Fibroblast of the aortic adventitia (primary cell): ENCODE measurements around the gene AMIGO1. TPM values are rescaled to one million over a fixed set of nuclear protein-coding genes. Genes with fewer than 3 reads are reported as not detected.

Experiments
- DNase-seq: peaks from one replicate; pipeline ENCODE4 v3.0.0-alpha.2; 2010; ENCODE audit warnings: low read depth
- H3K4me3 ChIP-seq: 2 replicates; pipeline ENCODE4 v1.5.1; 2011; ENCODE audit warnings: low read depth, mild to moderate bottlenecking, control low read depth, low read length, moderate library complexity
- total RNA-seq: library from RNA; depleted of rRNA; stranded (reverse); fragments of >200 nt; gene quantifications from 2 replicates; pipeline ENCODE4 v1.2.3, GENCODE V29; 2012; ENCODE audit warnings: low replicate concordance
- TF ChIP-seq, protein P1 (sequence below): IDR thresholded peaks from 2 replicates; pipeline ENCODE4 v1.5.1; 2011; ENCODE audit warnings: mild to moderate bottlenecking, low read length, control low read depth, inconsistent platforms; ENCODE audit not compliant: insufficient read depth

The AMIGO1 gene
- total RNA-seq, 1 donor = 0.54 TPM

- no peak for DNase-seq
- no peak overlapping the region for H3K4me3 ChIP-seq
- TF ChIP-seq, protein P1, sequence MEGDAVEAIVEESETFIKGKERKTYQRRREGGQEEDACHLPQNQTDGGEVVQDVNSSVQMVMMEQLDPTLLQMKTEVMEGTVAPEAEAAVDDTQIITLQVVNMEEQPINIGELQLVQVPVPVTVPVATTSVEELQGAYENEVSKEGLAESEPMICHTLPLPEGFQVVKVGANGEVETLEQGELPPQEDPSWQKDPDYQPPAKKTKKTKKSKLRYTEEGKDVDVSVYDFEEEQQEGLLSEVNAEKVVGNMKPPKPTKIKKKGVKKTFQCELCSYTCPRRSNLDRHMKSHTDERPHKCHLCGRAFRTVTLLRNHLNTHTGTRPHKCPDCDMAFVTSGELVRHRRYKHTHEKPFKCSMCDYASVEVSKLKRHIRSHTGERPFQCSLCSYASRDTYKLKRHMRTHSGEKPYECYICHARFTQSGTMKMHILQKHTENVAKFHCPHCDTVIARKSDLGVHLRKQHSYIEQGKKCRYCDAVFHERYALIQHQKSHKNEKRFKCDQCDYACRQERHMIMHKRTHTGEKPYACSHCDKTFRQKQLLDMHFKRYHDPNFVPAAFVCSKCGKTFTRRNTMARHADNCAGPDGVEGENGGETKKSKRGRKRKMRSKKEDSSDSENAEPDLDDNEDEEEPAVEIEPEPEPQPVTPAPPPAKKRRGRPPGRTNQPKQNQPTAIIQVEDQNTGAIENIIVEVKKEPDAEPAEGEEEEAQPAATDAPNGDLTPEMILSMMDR = no peak
Observed at GRCh38 chr1:109514846-109515245, 5.3 kb upstream of the AMIGO1 start.

DNA sequence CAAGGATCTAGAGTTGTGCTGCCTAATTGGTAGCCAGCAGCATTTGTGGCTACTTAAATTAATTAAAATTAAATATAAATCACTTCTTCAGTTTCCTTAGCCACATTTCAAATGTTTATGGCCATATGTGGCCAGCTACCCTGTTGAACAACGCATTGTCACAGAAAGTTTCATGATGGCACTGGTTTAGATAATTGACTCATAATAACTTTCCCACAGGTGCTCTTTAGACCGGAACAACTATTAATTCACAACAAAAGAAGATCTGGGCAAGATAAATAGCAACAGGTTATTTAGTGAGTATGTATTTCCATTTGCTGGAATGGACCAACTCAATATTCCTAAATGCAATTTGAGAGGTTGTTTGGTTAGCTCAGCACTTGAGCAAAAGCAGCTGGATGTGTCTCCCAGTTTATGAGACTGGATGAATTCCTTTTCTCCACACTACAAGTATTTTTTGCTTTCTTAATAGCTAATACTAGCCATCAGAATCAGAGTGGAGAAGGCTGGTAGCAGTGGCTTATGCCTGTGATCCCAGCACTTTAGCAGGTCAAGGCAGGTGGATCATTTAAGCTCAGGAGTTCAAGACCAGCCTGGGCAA lies 3.7 kb upstream of the AMIGO1 start:
- TF ChIP-seq, protein P1 = no peak

GRCh38 chr1:109508873-109509175 lies 703 bp downstream of the AMIGO1 start:
- TF ChIP-seq, protein P1 = no peak

More for the DNA sequence above, 3.7 kb upstream of the AMIGO1 start:
- H3K4me3 ChIP-seq = no peak overlapping the region
- DNase-seq = no peak

GRCh38 chr1:109508001-109508872 lies 1.3 kb downstream of the AMIGO1 start:
- TF ChIP-seq, protein P1 = no peak
- H3K4me3 ChIP-seq = no peak overlapping the region
- no peak for DNase-seq

More at GRCh38 chr1:109508873-109509175, 703 bp downstream of the AMIGO1 start:
- H3K4me3 ChIP-seq = peak overlapping the region; percentile 75
- DNase-seq = no peak

GRCh38 chr1:109504974-109505373 lies 4.6 kb downstream of the AMIGO1 start:
- no peak overlapping the region for H3K4me3 ChIP-seq
- TF ChIP-seq, protein P1 = no peak
- no peak for DNase-seq

- DNase-seq = no peak
- no peak overlapping the region for H3K4me3 ChIP-seq
- TF ChIP-seq, protein P1 = no peak
Observed at GRCh38 chr1:109503935-109504334, 5.6 kb downstream of the AMIGO1 start.
